Ovary (tissue), 3 donors: ENCODE data around the gene CFAP141.

Experiments used
- POLR2A ChIP-seq: fragments of 450-650 bp; IDR thresholded peaks from one replicate; pipeline ENCODE4 v1.6.1; 2017; ENCODE audit warnings: antibody characterized with exemption, mild to moderate bottlenecking, moderate library complexity
- TF ChIP-seq, protein P1 (sequence below), 3 donors: fragments of 450-650 bp in 2 of 3; fragments of 200-600 bp in 1 of 3; IDR thresholded peaks; one replicate each; pipeline versions ENCODE4 v1.5.1 to v1.8.0; 2016 to 2022; ENCODE audit warnings: antibody characterized with exemption in 3 of 3, mild to moderate bottlenecking in 1 of 3
- donor health status: DM: no; HTN: no; CAD: no.

DNA sequence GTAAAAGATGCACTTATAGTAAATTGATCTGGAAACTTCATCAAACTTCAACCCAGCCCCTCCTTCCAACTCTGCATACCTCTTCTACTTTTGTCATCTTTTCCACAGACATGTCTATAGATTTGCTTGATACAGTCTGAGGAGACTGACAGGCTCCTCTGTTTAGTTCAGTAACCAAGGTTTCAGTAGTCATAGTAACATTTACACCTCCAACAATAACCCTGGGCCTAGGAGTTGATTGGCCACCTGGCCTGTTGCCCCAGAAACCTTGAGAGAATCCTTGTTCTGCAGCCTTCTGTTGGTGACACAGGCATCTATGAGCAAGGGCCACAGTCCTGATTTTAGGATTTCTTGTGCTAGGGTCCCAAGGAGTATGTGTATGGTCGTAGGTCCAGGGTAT lies at the start of gene CFAP141:
- TF ChIP-seq, protein P1, sequence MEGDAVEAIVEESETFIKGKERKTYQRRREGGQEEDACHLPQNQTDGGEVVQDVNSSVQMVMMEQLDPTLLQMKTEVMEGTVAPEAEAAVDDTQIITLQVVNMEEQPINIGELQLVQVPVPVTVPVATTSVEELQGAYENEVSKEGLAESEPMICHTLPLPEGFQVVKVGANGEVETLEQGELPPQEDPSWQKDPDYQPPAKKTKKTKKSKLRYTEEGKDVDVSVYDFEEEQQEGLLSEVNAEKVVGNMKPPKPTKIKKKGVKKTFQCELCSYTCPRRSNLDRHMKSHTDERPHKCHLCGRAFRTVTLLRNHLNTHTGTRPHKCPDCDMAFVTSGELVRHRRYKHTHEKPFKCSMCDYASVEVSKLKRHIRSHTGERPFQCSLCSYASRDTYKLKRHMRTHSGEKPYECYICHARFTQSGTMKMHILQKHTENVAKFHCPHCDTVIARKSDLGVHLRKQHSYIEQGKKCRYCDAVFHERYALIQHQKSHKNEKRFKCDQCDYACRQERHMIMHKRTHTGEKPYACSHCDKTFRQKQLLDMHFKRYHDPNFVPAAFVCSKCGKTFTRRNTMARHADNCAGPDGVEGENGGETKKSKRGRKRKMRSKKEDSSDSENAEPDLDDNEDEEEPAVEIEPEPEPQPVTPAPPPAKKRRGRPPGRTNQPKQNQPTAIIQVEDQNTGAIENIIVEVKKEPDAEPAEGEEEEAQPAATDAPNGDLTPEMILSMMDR (IDR thresholded peaks at IDR 0.05): no peak
- no peak for TF ChIP-seq POLR2A
